Neuronal stem cell (in vitro differentiated cells): ENCODE measurements around the gene LST1.

Experiments
- DNase-seq: peaks from one replicate; pipeline ENCODE4 v3.0.0-alpha.2; 2013; ENCODE audit warnings: low spot score
- H2AFZ ChIP-seq: one replicate; pipeline ENCODE4 v1.6.1; 2013; ENCODE audit warnings: mild to moderate bottlenecking, low read length, inconsistent platforms
- H2AK5ac ChIP-seq: 2 replicates; pipeline ENCODE4 v1.6.1; 2013; ENCODE audit warnings: low read depth, mild to moderate bottlenecking, inconsistent platforms, low read length, moderate library complexity, mixed read lengths
- H2BK120ac ChIP-seq: 2 replicates; pipeline ENCODE4 v1.6.1; 2013; ENCODE audit warnings: low read depth, mild to moderate bottlenecking, inconsistent platforms, low read length, moderate library complexity, mixed read lengths
- H2BK12ac ChIP-seq: one replicate; pipeline ENCODE4 v1.6.1; 2013; ENCODE audit warnings: low read length, inconsistent platforms
- H2BK15ac ChIP-seq: 2 replicates; pipeline ENCODE4 v1.6.1; 2013; ENCODE audit warnings: mild to moderate bottlenecking, low read length, inconsistent platforms, mixed read lengths
- H2BK5ac ChIP-seq: one replicate; pipeline ENCODE4 v1.6.1; 2013; ENCODE audit warnings: inconsistent platforms, mild to moderate bottlenecking, low read length, moderate library complexity
- H3K14ac ChIP-seq: one replicate; pipeline ENCODE4 v1.6.1; 2013; ENCODE audit warnings: low read length, inconsistent platforms
- H3K18ac ChIP-seq: 2 replicates; pipeline ENCODE4 v1.6.1; 2013; ENCODE audit warnings: low read length, inconsistent platforms
- H3K23ac ChIP-seq: 2 replicates; pipeline ENCODE4 v1.6.1; 2013; ENCODE audit warnings: low read depth, mild to moderate bottlenecking, mixed read lengths, low read length, inconsistent platforms; ENCODE audit not compliant: poor library complexity
- H3K27ac ChIP-seq: replicated peaks from 3 replicates; pipeline ENCODE4 v1.5.1; 2013; ENCODE audit warnings: low read length, inconsistent platforms
- H3K27me3 ChIP-seq, 3 experiments: 2 replicates each; pipeline ENCODE4 v1.6.1; 2013; ENCODE audit warnings: low read length in 3 of 3, mild to moderate bottlenecking in 2 of 3, inconsistent platforms in 1 of 3, low read depth in 1 of 3, mixed read lengths in 1 of 3, moderate library complexity in 1 of 3; ENCODE audit not compliant: control insufficient read depth in 3 of 3, insufficient read depth in 3 of 3
- H3K36me3 ChIP-seq, 2 donors: replicated peaks in 1 of 2; 2 replicates each; pipeline ENCODE4 v1.6.1; 2013; ENCODE audit warnings: low read length in 2 of 2; ENCODE audit not compliant: control insufficient read depth in 2 of 2, insufficient read depth in 2 of 2
- H3K4ac ChIP-seq: 2 replicates; pipeline ENCODE4 v1.6.1; 2013; ENCODE audit warnings: inconsistent platforms, mild to moderate bottlenecking, low read length, moderate library complexity
- H3K4me1 ChIP-seq, 2 donors: 1 replicate in 1 of 2; 2 replicates in 1 of 2; pipeline ENCODE4 v1.6.1; 2013; ENCODE audit warnings: low read length in 2 of 2, low read depth in 1 of 2; ENCODE audit not compliant: control insufficient read depth in 2 of 2, insufficient read depth in 1 of 2
- H3K4me2 ChIP-seq: one replicate; pipeline ENCODE4 v1.6.1; 2013; ENCODE audit warnings: mild to moderate bottlenecking, low read length, inconsistent platforms; ENCODE audit not compliant: insufficient read depth, poor library complexity, severe bottlenecking
- H3K4me3 ChIP-seq, 2 donors: 2 replicates each; pipeline ENCODE4 v1.5.1; 2013; ENCODE audit warnings: low read length in 2 of 2, mild to moderate bottlenecking in 2 of 2, inconsistent platforms in 1 of 2, moderate library complexity in 1 of 2
- H3K79me1 ChIP-seq: one replicate; pipeline ENCODE4 v1.6.1; 2013; ENCODE audit warnings: low read depth, mild to moderate bottlenecking, inconsistent platforms, low read length, moderate library complexity
- H3K9ac ChIP-seq: one replicate; pipeline ENCODE4 v1.6.1; 2013; ENCODE audit warnings: mild to moderate bottlenecking, low read depth, low read length, inconsistent platforms; ENCODE audit not compliant: poor library complexity
- H3K9me3 ChIP-seq, 2 donors: replicated peaks in 1 of 2; 2 replicates each; pipeline versions ENCODE3 to v1.6.1; 2013; ENCODE audit warnings: low read length in 2 of 2, mild to moderate bottlenecking in 2 of 2, inconsistent platforms in 1 of 2, low read depth in 1 of 2, mixed read lengths in 1 of 2, moderate library complexity in 1 of 2; ENCODE audit not compliant: control insufficient read depth in 2 of 2, insufficient read depth in 1 of 2
- H4K8ac ChIP-seq: one replicate; pipeline ENCODE4 v1.6.1; 2013; ENCODE audit warnings: low read depth, mild to moderate bottlenecking, inconsistent platforms, low read length, moderate library complexity
- H4K91ac ChIP-seq: one replicate; pipeline ENCODE4 v1.6.1; 2013; ENCODE audit warnings: low read length, low read depth, mild to moderate bottlenecking, inconsistent platforms; ENCODE audit not compliant: poor library complexity
- WGBS, 2 donors: extraction: QIAGEN DNeasy Blood & Tissue Kit; methylation state at CpG; one replicate each; pipeline ENCODE4 v1.1.7; 2013; ENCODE audit warnings: missing lambda C conversion rate in 2 of 2, mixed read lengths in 1 of 2; ENCODE audit not compliant: insufficient read length in 2 of 2, insufficient replicate concordance in 1 of 2; ENCODE audit errors: extremely low coverage in 2 of 2; 5-methylcytosine and 5-hydroxymethylcytosine counted together

LST1 gene

DNA sequence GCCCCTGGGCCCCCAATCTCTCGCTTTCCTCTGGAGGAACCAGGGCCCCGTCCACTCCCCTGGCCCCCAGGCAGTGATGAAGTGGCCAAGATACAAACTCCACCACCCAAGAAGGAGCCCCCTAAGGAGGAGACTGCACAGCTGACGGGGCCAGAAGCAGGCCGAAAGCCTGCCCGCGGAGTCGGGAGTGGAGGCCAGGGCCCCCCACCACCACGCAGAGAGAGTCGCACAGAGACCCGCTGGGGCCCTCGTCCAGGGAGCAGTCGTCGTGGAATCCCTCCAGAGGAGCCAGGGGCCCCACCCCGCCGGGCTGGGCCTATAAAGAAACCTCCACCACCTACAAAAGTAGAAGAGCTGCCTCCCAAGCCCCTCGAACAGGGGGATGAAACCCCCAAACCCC is 45.1 kb downstream of the LST1 start:
- no peak overlapping the region for H4K8ac ChIP-seq
- WGBS, 2 donors, result no CpG with 5 or more reads among the region's 16 CpGs
- H2BK15ac ChIP-seq, result no peak overlapping the region
- no peak overlapping the region for H3K23ac ChIP-seq
- no peak overlapping the region for H3K9ac ChIP-seq
- no peak overlapping the region for H3K4ac ChIP-seq
- no peak overlapping the region for H3K4me3 ChIP-seq
- no peak overlapping the region for H2AK5ac ChIP-seq
- H2BK12ac ChIP-seq, result no peak overlapping the region
- no peak overlapping the region for H3K27ac ChIP-seq
- no peak overlapping the region for H3K14ac ChIP-seq
- no peaks in the 10 kb centered on the region for H3K9me3 ChIP-seq
- H3K27me3 ChIP-seq, result no peaks in the 10 kb centered on the region
- no peak for DNase-seq
- H2BK120ac ChIP-seq, result no peak overlapping the region
- no peak overlapping the region for H3K4me2 ChIP-seq
- H2BK5ac ChIP-seq, result no peak overlapping the region
- H3K79me1 ChIP-seq, result peaks cover 10% of the 10 kb centered on the region
- no peaks in the 10 kb centered on the region for H3K4me1 ChIP-seq
- H3K36me3 ChIP-seq, result peaks cover 80 to 100% of the 10 kb centered on the region in 2 donors
- no peak overlapping the region for H4K91ac ChIP-seq
- no peak overlapping the region for H3K18ac ChIP-seq
- H2AFZ ChIP-seq, result no peak overlapping the region

DNA sequence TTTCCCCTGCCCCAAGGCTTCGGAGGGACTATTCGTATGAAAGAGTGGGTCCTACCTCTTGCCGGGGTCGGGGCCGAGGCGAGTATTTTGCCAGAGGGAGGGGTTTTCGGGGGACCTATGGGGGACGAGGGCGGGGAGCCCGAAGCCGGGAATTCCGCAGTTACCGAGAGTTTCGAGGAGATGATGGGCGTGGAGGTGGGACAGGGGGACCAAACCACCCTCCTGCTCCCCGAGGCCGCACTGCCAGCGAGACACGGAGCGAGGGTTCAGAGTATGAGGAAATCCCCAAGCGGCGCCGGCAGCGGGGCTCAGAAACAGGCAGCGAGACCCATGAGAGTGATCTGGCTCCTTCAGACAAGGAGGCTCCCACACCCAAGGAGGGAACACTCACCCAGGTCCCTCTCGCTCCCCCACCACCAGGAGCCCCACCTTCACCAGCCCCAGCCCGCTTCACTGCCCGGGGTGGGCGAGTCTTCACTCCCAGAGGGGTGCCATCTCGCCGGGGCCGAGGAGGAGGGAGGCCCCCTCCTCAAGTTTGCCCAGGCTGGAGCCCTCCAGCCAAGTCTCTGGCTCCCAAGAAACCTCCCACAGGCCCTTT is 45.7 kb downstream of the LST1 start:
- Histone ChIP-seq H3K18ac (no peak overlapping the region), H3K4ac (no peak overlapping the region), H2BK120ac (no peak overlapping the region), H2BK5ac (no peak overlapping the region), H2BK12ac (no peak overlapping the region), H3K27ac (no peak overlapping the region), H3K9me3 (no peaks in the 10 kb centered on the region), H3K79me1 (peaks cover 10% of the 10 kb centered on the region), H2BK15ac (no peak overlapping the region), H4K8ac (no peak overlapping the region), H3K23ac (peak overlapping the region; percentile 52), H3K9ac (peak overlapping the region; percentile 9), H3K27me3 (no peaks in the 10 kb centered on the region), H4K91ac (no peak overlapping the region), H3K4me2 (no peak overlapping the region), H2AK5ac (no peak overlapping the region), H3K4me1 (no peaks in the 10 kb centered on the region), H2AFZ (no peak overlapping the region), H3K36me3 (peaks cover 79 to 100% of the 10 kb centered on the region in 2 donors), H3K4me3 (no peak overlapping the region), H3K14ac (no peak overlapping the region)
- WGBS, 2 donors, result no CpG with 5 or more reads among the region's 32 CpGs
- DNase-seq, result no peak

DNA sequence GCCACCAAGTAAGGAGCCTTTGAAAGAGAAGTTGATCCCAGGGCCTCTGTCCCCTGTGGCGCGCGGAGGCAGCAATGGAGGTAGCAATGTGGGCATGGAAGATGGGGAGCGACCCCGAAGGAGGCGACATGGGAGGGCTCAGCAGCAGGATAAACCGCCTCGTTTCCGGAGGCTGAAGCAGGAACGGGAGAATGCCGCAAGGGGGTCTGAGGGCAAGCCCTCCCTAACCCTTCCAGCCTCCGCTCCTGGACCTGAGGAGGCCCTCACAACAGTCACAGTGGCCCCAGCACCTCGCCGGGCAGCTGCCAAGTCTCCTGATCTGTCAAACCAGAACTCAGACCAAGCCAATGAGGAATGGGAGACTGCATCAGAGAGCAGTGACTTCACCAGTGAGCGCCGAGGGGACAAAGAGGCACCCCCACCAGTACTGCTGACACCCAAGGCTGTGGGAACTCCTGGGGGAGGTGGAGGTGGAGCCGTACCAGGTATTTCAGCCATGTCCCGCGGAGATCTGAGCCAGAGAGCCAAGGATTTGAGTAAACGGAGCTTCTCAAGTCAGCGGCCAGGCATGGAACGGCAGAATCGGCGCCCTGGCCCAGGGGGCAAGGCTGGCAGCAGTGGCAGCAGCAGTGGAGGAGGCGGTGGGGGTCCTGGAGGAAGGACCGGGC is 46.3 kb downstream of the LST1 start:
- H3K79me1 ChIP-seq, result peaks cover 10% of the 10 kb centered on the region
- H3K23ac ChIP-seq, result peak overlapping the region; percentile 52
- H3K4ac ChIP-seq, result no peak overlapping the region
- H3K18ac ChIP-seq, result peak overlapping the region; percentile 5
- no peak overlapping the region for H3K14ac ChIP-seq
- no peak overlapping the region for H3K27ac ChIP-seq
- no peak overlapping the region for H2BK12ac ChIP-seq
- H2BK120ac ChIP-seq, result no peak overlapping the region
- no peak overlapping the region for H2BK5ac ChIP-seq
- no peak overlapping the region for H3K4me2 ChIP-seq
- DNase-seq, result no peak
- peak overlapping the region; percentile 52 for H4K8ac ChIP-seq
- peak overlapping the region; percentile 68 for H3K9ac ChIP-seq
- no peak overlapping the region for H2AFZ ChIP-seq
- H2AK5ac ChIP-seq, result no peak overlapping the region
- no CpG with 5 or more reads among the region's 26 CpGs for WGBS, 2 donors
- no peaks in the 10 kb centered on the region for H3K27me3 ChIP-seq
- no peak overlapping the region for H3K4me3 ChIP-seq
- H3K4me1 ChIP-seq, result no peaks in the 10 kb centered on the region
- no peak overlapping the region for H2BK15ac ChIP-seq
- H3K36me3 ChIP-seq, result peaks cover 78 to 100% of the 10 kb centered on the region in 2 donors
- no peaks in the 10 kb centered on the region for H3K9me3 ChIP-seq
- no peak overlapping the region for H4K91ac ChIP-seq

DNA sequence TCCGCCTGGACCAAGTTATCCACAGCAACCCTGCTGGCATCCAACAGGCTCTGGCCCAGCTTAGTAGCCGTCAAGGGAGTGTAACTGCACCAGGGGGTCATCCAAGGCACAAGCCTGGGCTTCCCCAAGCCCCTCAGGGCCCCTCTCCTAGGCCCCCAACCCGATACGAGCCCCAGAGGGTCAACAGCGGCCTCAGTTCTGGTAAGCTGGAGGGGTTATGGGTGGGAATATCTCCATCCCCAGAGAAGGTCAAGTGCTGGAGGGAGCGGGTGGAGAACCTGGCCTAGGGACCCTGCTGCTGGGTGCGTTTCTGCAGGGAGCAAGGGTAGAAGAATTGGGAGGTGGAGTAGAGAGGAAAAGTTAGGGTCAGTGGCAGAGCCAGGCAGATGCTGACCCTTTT is 47.4 kb downstream of the LST1 start:
- DNase-seq, result no peak
- no peak overlapping the region for H2BK120ac ChIP-seq
- H2AK5ac ChIP-seq, result no peak overlapping the region
- no peak overlapping the region for H4K91ac ChIP-seq
- no peak overlapping the region for H3K4me2 ChIP-seq
- H3K27me3 ChIP-seq, result no peaks in the 10 kb centered on the region
- no peak overlapping the region for H3K23ac ChIP-seq
- H3K4me3 ChIP-seq, result no peak overlapping the region
- no peak overlapping the region for H4K8ac ChIP-seq
- peaks cover 73 to 99% of the 10 kb centered on the region in 2 donors for H3K36me3 ChIP-seq
- no peaks in the 10 kb centered on the region for H3K4me1 ChIP-seq
- H3K9ac ChIP-seq, result no peak overlapping the region
- H3K79me1 ChIP-seq, result peaks cover 10% of the 10 kb centered on the region
- no CpG with 5 or more reads among the region's 7 CpGs for WGBS, 2 donors
- H2BK15ac ChIP-seq, result no peak overlapping the region
- no peak overlapping the region for H3K14ac ChIP-seq
- H3K18ac ChIP-seq, result no peak overlapping the region
- H2BK12ac ChIP-seq, result no peak overlapping the region
- H3K4ac ChIP-seq, result no peak overlapping the region
- no peaks in the 10 kb centered on the region for H3K9me3 ChIP-seq
- H2BK5ac ChIP-seq, result no peak overlapping the region
- H2AFZ ChIP-seq, result no peak overlapping the region
- H3K27ac ChIP-seq, result no peak overlapping the region
